Lower leg skin (tissue), 3 donors: ENCODE measurements around the gene GALNT12.

Source experiments
- CTCF ChIP-seq, 3 donors: fragments of 450-650 bp; IDR thresholded peaks; one replicate each; pipeline ENCODE4 v1.5.1; 2016; ENCODE audit warnings: antibody characterized with exemption in 3 of 3, mild to moderate bottlenecking in 3 of 3, moderate library complexity in 2 of 3
- POLR2A ChIP-seq, 2 donors: fragments of 450-650 bp; IDR thresholded peaks; one replicate each; pipeline ENCODE4 v1.6.1; 2016 to 2017; ENCODE audit warnings: antibody characterized with exemption in 2 of 2, mild to moderate bottlenecking in 1 of 2, moderate library complexity in 1 of 2

GRCh38 chr9:98768344-98768743, 39.1 kb upstream of the GALNT12 start:
- TF ChIP-seq CTCF (IDR thresholded peaks at IDR 0.05) (no peak), POLR2A (IDR thresholded peaks at IDR 0.05) (no peak)
